Subcutaneous adipose tissue (tissue), 4 donors: ENCODE data around the gene KLHDC8B. TPM values are rescaled to one million over a fixed set of nuclear protein-coding genes. Genes with fewer than 3 reads are reported as not detected.

Experiments
- CTCF ChIP-seq: fragments of 450-650 bp; IDR thresholded peaks from one replicate; pipeline ENCODE4 v1.5.1; 2016; ENCODE audit warnings: low read depth, mild to moderate bottlenecking, control low read depth, antibody characterized with exemption, moderate library complexity
- total RNA-seq, 4 donors: library from RNA; depleted of rRNA; stranded (reverse); fragments of >200 nt; gene quantifications; one replicate each; pipeline ENCODE4 v1.1.0, GENCODE V29; 2016

The KLHDC8B gene
- total RNA-seq, 4 donors from 2014 or later, result 28.4 to 166 (median 64.0) TPM

DNA sequence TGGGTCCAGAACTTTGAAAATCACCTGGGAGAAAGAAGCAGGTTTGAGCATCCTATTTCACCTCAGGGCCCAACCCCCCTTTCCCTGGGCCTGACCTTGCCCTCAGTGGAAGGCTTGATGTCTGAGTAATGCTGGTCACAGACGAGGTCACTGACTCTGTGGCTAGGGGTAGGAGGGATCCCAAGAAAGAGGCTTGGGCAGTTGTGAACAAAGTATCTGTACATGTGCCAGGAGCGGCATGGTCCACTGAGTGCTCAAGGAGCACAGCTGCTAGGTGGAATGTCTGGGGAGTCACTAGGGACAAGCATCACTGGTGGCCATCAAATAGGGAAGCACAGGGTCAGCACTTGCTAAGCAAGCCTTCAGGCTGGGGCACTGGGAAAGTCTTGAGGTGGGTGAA, 12.6 kb upstream of the KLHDC8B start:
- no peak for TF ChIP-seq CTCF

DNA sequence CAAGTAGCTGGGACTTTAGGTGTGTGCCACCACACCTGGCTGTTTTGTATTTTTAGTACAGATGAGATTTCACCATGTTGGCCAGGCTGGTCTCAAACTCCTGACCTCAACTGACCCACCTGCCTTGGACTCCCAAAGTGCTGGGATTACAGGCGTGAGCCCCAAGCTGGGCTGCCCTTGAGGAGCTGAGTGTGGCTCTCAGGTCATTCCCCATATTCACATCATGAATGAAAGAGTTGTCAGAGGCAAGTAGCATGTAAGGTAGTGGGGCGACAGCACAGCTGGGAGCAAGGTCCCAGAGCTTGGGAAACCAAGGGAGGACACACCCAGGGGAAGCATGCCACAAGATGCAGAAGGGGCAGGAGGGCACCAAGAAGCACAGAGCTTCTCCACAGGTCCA, 10.2 kb upstream of the KLHDC8B start:
- no peak for TF ChIP-seq CTCF

DNA sequence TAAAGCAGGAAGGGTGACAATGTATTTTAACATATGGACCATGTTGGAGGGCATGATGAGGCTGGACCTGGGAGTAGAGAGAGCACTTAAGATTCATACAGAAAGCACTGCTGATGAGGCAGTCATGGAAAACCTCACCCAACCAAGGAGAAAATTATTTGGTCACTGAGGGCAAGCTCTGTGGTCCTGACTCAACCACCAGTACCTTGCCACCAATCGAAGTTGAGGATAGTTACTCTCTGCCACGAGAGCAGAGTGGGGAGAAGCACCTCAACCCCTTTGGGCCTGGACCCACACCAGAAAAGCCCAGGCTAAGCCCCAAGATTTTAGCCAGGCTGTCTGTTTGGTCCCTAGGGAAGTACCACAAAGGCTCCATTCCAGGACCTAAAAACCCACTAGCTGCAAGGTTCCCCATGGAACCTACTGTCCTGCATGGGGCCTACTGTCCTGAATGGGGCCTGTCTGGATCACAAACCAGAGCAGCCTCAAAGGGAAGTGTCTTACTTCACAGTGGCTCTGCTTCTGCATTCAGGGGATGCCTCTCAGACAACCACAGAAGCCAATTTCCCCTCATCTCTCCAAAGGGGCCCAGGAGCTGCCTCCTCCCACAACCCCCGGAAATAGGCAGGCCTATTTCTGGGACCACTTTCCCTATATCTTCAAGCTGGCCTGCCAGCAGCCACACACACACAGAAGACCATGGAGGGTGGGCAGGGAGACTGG, 9.4 kb upstream of the KLHDC8B start:
- no peak for TF ChIP-seq CTCF

GRCh38 chr3:49162751-49163419, 8.5 kb upstream of the KLHDC8B start:
- TF ChIP-seq CTCF, result no peak

GRCh38 chr3:49163609-49164008, 7.8 kb upstream of the KLHDC8B start:
- no peak for TF ChIP-seq CTCF

GRCh38 chr3:49164983-49165720, 6.2 kb upstream of the KLHDC8B start:
- no peak for TF ChIP-seq CTCF
